Keratinocyte (primary cell): ENCODE data around the gene C10orf120. TPM values are rescaled to one million over a fixed set of nuclear protein-coding genes. Genes with fewer than 3 reads are reported as not detected.

ENCODE experiments used
- DNase-seq: peaks from one replicate; pipeline ENCODE4 v3.0.0-alpha.2; 2011; ENCODE audit warnings: low read depth, missing footprints, low spot score
- FAIRE-seq: peaks from 2 replicates; lab custom pipeline; 2011; peaks lifted over from hg19 to GRCh38; lab: Jason Lieb, UNC
- H2AFZ ChIP-seq: 2 replicates; pipeline ENCODE4 v1.6.0; 2012; ENCODE audit warnings: low read length, control low read depth, inconsistent platforms; ENCODE audit not compliant: control insufficient read depth
- H3K27ac ChIP-seq: 2 replicates; pipeline ENCODE4 v1.5.1; 2011; ENCODE audit warnings: low read length; ENCODE audit not compliant: control insufficient read depth, insufficient read depth
- H3K27me3 ChIP-seq: 3 replicates; pipeline ENCODE4 v1.6.0; 2011; ENCODE audit warnings: low read length; ENCODE audit not compliant: control insufficient read depth, insufficient read depth; ENCODE audit errors: extremely low read depth
- H3K36me3 ChIP-seq, 2 experiments: 2 replicates in 1 of 2; 3 replicates in 1 of 2; pipeline ENCODE4 v1.5.1; 2011; ENCODE audit warnings: low read length in 2 of 2, mild to moderate bottlenecking in 1 of 2; ENCODE audit not compliant: control insufficient read depth in 2 of 2, insufficient read depth in 2 of 2; ENCODE audit errors: extremely low read depth in 1 of 2
- H3K4me1 ChIP-seq: 3 replicates; pipeline ENCODE4 v1.5.1; 2011; ENCODE audit warnings: low read length; ENCODE audit not compliant: control insufficient read depth, insufficient read depth; ENCODE audit errors: extremely low read depth
- H3K4me2 ChIP-seq: 3 replicates; pipeline ENCODE4 v1.6.0; 2011; ENCODE audit warnings: low read depth, low read length; ENCODE audit not compliant: control insufficient read depth, insufficient read depth; ENCODE audit errors: extremely low read depth
- H3K4me3 ChIP-seq, 3 experiments: fragments of 200-600 bp in 1 of 3; sonication (generic) in 1 of 3; 2 replicates in 2 of 3; 3 replicates in 1 of 3; pipeline ENCODE4 v1.5.1; 2011 to 2016; ENCODE audit warnings: low read length in 3 of 3, mild to moderate bottlenecking in 3 of 3, control low read depth in 2 of 3, inconsistent platforms in 1 of 3, low read depth in 1 of 3, mixed read lengths in 1 of 3, mixed run types in 1 of 3, moderate library complexity in 1 of 3; ENCODE audit not compliant: control insufficient read depth in 2 of 3, insufficient read depth in 2 of 3; ENCODE audit errors: extremely low read depth in 1 of 3
- H3K79me2 ChIP-seq: 2 replicates; pipeline ENCODE4 v1.6.0; 2012; ENCODE audit warnings: low read length; ENCODE audit not compliant: control insufficient read depth, insufficient read depth
- H3K9ac ChIP-seq: 3 replicates; pipeline ENCODE4 v1.6.0; 2011; ENCODE audit warnings: low read length; ENCODE audit not compliant: control insufficient read depth, insufficient read depth; ENCODE audit errors: extremely low read depth
- H3K9me1 ChIP-seq: 3 replicates; pipeline ENCODE4 v1.6.0; 2011; ENCODE audit warnings: low read length; ENCODE audit not compliant: control insufficient read depth, insufficient read depth; ENCODE audit errors: extremely low read depth
- H3K9me3 ChIP-seq: 2 replicates; pipeline ENCODE4 v1.5.1; 2012; ENCODE audit warnings: low read depth, low read length; ENCODE audit not compliant: control insufficient read depth
- H4K20me1 ChIP-seq: 3 replicates; pipeline ENCODE4 v1.6.0; 2011; ENCODE audit warnings: low read length; ENCODE audit not compliant: control insufficient read depth, insufficient read depth; ENCODE audit errors: extremely low read depth
- CTCF ChIP-seq, 3 experiments: IDR thresholded peaks in 1 of 3; conservative IDR thresholded peaks in 1 of 3; optimal IDR thresholded peaks in 1 of 3; 2 replicates in 2 of 3; 3 replicates in 1 of 3; pipeline versions ENCODE3 to v1.5.1; 2011; ENCODE audit warnings: low read length in 3 of 3, mild to moderate bottlenecking in 3 of 3, moderate library complexity in 2 of 3, control low read depth in 1 of 3, inconsistent platforms in 1 of 3; ENCODE audit not compliant: insufficient read depth in 2 of 3; ENCODE audit errors: extremely low read depth in 1 of 3
- EZH2 ChIP-seq: IDR thresholded peaks from one replicate; pipeline ENCODE4 v1.6.1; 2012; ENCODE audit warnings: inconsistent platforms, mild to moderate bottlenecking, low read length, moderate library complexity
- dilution Hi-C: fragments of 300-500 bp; cut with MboI; formaldehyde crosslinking; loops from one replicate; pipeline ENCODE4 v1.7.0; 2020; ENCODE audit warnings: low sequenced_read_pairs; ENCODE audit not compliant: extremely low pct_ligation_motif_present
- polyA plus RNA-seq, 5 experiments: library from polyadenylated mRNA; depleted of rRNA in 3 of 5; stranded (reverse) in 3 of 5; stranded (forward) in 1 of 5; unstranded in 1 of 5; fragments of >200 nt; gene quantifications; 1 replicate in 1 of 5; 2 replicates in 3 of 5; 3 replicates in 1 of 5; pipeline versions ENCODE4 v1.2.1 to v1.2.3, GENCODE V29; 2011 to 2012; ENCODE audit warnings: missing spikeins in 2 of 5, low read depth in 1 of 5, low replicate concordance in 1 of 5

Gene C10orf120
- polyA plus RNA-seq, 1 donor (not counting 4 experiments of a cell fraction or from before 2014, with no cell fraction given): not detected

- Histone ChIP-seq H3K4me3 (no peak overlapping the region), H3K27me3 (peaks cover 5% of the 10 kb centered on the region), H3K9me3 (no peaks in the 10 kb centered on the region), H3K4me2 (no peak overlapping the region), H4K20me1 (no peaks in the 10 kb centered on the region), H2AFZ (no peak overlapping the region), H3K27ac (no peak overlapping the region), H3K4me1 (no peaks in the 10 kb centered on the region), H3K36me3 (no peaks in the 10 kb centered on the region), H3K79me2 (no peaks in the 10 kb centered on the region), H3K9me1 (no peaks in the 10 kb centered on the region), H3K9ac (no peak overlapping the region)
- DNase-seq: no peak
- dilution Hi-C loops: no loop called here
- TF ChIP-seq CTCF (optimal IDR thresholded peaks at IDR 0.05 in 1 of 3, IDR thresholded peaks at IDR 0.05 in 1 of 3, conservative IDR thresholded peaks at IDR 0.05 in 1 of 3; ENCODE audit: extremely low read depth in 1 of 3, insufficient read depth in 2 of 3, low read length in 3 of 3) (no peak), EZH2 (no peak)
- FAIRE-seq: no peak
Measured at GRCh38 chr10:122669045-122669444, 30.6 kb downstream of the C10orf120 start.

- Histone ChIP-seq H3K79me2 (no peaks in the 10 kb centered on the region), H3K4me1 (no peaks in the 10 kb centered on the region), H3K4me2 (no peak overlapping the region), H3K36me3 (no peaks in the 10 kb centered on the region), H3K9me1 (no peaks in the 10 kb centered on the region), H3K27me3 (peaks cover 3% of the 10 kb centered on the region), H3K27ac (no peak overlapping the region), H3K9ac (no peak overlapping the region), H3K9me3 (no peaks in the 10 kb centered on the region), H2AFZ (no peak overlapping the region), H4K20me1 (no peaks in the 10 kb centered on the region), H3K4me3 (no peak overlapping the region)
- dilution Hi-C loops: no loop called here
- FAIRE-seq (no peak), DNase-seq (no peak)
- TF ChIP-seq CTCF (optimal IDR thresholded peaks at IDR 0.05 in 1 of 3, IDR thresholded peaks at IDR 0.05 in 1 of 3, conservative IDR thresholded peaks at IDR 0.05 in 1 of 3; ENCODE audit: extremely low read depth in 1 of 3, insufficient read depth in 2 of 3, low read length in 3 of 3) (no peak), EZH2 (no peak)
Measured at GRCh38 chr10:122665946-122666345, 33.7 kb downstream of the C10orf120 start.
